HG02943 (cell line): ENCODE measurements around the gene DGKA.
"Not testable (repeated sequence)": the region's sequence is repeated elsewhere in the genome, so short reads cannot be mapped to it uniquely, and the experiment has no call there.

ENCODE experiments used
- ATAC-seq: cut with Tn5 transposase; IDR thresholded peaks from one replicate; pipeline ENCODE4 v1.9.1; 2021; ENCODE audit warnings: mild to moderate bottlenecking, low read depth, moderate library complexity; ENCODE audit not compliant: unreplicated experiment

DGKA gene

DNA sequence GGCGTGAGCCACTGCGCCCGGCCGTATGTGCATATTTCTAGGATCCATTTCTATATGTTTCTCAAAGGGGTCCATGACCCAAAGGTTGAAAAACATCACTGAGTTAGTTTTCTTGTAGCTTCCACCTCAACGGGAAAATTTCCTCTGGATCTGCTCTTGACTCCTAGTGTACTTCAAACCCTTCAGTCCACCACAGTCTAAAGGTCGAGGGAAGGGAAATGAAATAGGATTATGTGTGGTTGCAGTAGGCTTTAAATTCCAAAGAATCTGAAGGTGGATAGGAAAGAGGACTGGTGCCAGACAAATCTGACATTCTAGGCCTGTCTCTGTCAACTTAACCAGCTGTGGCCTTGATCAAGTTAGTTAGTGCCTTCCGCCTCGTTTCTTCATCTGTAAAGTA is 64.4 kb downstream of the DGKA start:
- ATAC-seq = no peak

GRCh38 chr12:55996201-55996714 is 65.3 kb downstream of the DGKA start:
- ATAC-seq = no peak

GRCh38 chr12:55996715-55997534 is 66.0 kb downstream of the DGKA start, which contains the start of gene SUOX:
Gene SUOX, plus strand, starts transcription at chr12:55997276. Its CDS starts 4,946 bp downstream, at chr12:56002222.
- ATAC-seq = peak; percentile 98

- peak; percentile 8 for ATAC-seq
Measured at GRCh38 chr12:55997535-55997859, 66.5 kb downstream of the DGKA start.

GRCh38 chr12:55999522-55999921 is 68.6 kb downstream of the DGKA start:
- not testable (repeated sequence) for ATAC-seq

DNA sequence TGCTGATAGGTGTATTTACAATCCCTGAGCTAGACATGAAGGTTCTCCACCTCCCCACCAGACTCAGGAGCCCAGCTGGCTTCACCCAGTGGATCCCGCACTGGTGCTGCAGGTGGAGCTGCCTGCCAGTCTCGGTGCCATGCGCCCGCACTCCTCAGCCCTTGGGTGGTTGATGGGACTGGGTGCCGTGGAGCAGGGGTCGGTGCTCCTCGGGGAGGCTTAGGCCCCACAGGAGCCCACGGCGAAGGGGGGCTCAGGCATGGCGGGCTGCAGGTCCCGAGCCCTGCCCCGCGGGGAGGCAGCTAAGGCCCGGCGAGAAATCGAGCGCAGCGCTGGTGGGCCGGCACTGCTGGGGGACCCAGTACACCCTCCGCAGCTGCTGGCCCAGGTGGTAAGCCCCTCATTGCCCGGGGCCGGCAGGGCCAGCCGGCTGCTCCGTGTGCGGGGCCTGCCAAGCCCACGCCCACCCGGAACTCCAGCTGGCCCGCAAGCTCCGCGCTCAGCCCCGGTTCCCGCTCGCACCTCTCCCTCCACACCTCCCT is 69.1 kb downstream of the DGKA start:
- not testable (repeated sequence) for ATAC-seq

DNA sequence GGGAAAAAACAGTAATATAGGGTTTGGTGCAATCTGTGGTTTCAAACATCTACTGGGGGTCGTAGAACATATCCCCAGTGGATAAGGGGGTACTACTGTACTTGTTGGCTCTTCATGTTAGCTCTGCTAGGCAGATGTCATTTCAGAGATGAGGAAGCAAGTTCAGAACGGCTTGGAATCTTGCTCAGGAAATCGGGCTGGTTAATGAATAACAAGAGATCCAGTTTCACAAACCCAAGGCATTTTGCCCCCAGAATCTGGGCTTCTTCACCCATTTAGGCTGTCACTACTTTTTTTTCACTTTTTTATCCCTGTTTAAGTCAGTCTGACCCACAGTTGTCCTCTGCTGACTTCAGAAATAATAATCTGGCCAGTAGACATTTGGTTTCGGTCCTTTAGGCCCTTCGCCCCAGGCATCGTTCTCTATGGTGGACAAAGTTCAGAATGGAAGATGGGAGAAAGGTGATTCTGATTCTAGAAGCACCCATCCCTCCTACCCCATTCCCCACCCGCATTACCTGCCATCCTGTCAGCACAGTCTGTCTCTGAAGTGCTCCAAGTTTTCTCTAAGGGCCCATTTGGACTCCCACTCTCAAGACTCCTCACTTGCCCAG is 70.6 kb downstream of the DGKA start:
- no peak for ATAC-seq

- not testable (repeated sequence) for ATAC-seq
Measured at GRCh38 chr12:56003376-56003775, 72.4 kb downstream of the DGKA start.
